Mesenchymal stem cell (in vitro differentiated cells and primary cell): ENCODE results near the gene CXCL6.

Experiments
- DNase-seq: peaks from one replicate; pipeline ENCODE4 v3.0.0-alpha.2; 2013
- H2AFZ ChIP-seq: one replicate; pipeline ENCODE4 v1.6.1; 2013; ENCODE audit warnings: low read depth, mild to moderate bottlenecking, control low read depth, inconsistent platforms, low read length, moderate library complexity
- H2AK5ac ChIP-seq: 2 replicates; pipeline ENCODE4 v1.6.1; 2013; ENCODE audit warnings: low read length, moderate library complexity, mild to moderate bottlenecking, inconsistent platforms; ENCODE audit not compliant: severe bottlenecking
- H2BK120ac ChIP-seq: one replicate; pipeline ENCODE4 v1.6.1; 2013; ENCODE audit warnings: low read depth, mild to moderate bottlenecking, inconsistent platforms, low read length, moderate library complexity
- H2BK12ac ChIP-seq, 2 experiments: one replicate each; pipeline ENCODE4 v1.6.1; 2013; ENCODE audit warnings: inconsistent platforms in 2 of 2, low read length in 2 of 2, mild to moderate bottlenecking in 2 of 2, moderate library complexity in 2 of 2, control low read depth in 1 of 2
- H2BK15ac ChIP-seq: one replicate; pipeline ENCODE4 v1.6.1; 2013; ENCODE audit warnings: mild to moderate bottlenecking, low read depth, inconsistent platforms; ENCODE audit not compliant: poor library complexity, severe bottlenecking
- H2BK5ac ChIP-seq: 2 replicates; pipeline ENCODE4 v1.6.1; 2013; ENCODE audit warnings: low read depth, mild to moderate bottlenecking, low read length, control low read depth, inconsistent platforms; ENCODE audit not compliant: poor library complexity, severe bottlenecking
- H3K14ac ChIP-seq, 2 experiments: one replicate each; pipeline ENCODE4 v1.6.1; 2013; ENCODE audit warnings: inconsistent platforms in 2 of 2, low read length in 2 of 2, control low read depth in 1 of 2, mild to moderate bottlenecking in 1 of 2, moderate library complexity in 1 of 2
- H3K18ac ChIP-seq, 2 experiments: one replicate each; pipeline ENCODE4 v1.6.1; 2013; ENCODE audit warnings: inconsistent platforms in 2 of 2, low read length in 2 of 2, control low read depth in 1 of 2, low read depth in 1 of 2, mild to moderate bottlenecking in 1 of 2
- H3K23ac ChIP-seq, 2 experiments: one replicate each; pipeline ENCODE4 v1.6.1; 2013; ENCODE audit warnings: inconsistent platforms in 2 of 2, low read length in 2 of 2, mild to moderate bottlenecking in 2 of 2, moderate library complexity in 2 of 2, control low read depth in 1 of 2
- H3K27ac ChIP-seq: 2 replicates; pipeline ENCODE4 v1.5.1; 2013; ENCODE audit warnings: mild to moderate bottlenecking, moderate library complexity, low read length, control low read depth, inconsistent platforms; ENCODE audit not compliant: poor library complexity, severe bottlenecking
- H3K27me3 ChIP-seq, 2 experiments: 2 replicates each; pipeline versions ENCODE4 v1.6.1 to v1.7.0; 2013; ENCODE audit warnings: low read length in 2 of 2, mild to moderate bottlenecking in 2 of 2, moderate library complexity in 2 of 2, control low read depth in 1 of 2, inconsistent platforms in 1 of 2; ENCODE audit not compliant: control insufficient read depth in 1 of 2, insufficient read depth in 1 of 2
- H3K36me3 ChIP-seq, 2 experiments: 2 replicates each; pipeline versions ENCODE4 v1.6.1 to v1.7.0; 2013; ENCODE audit warnings: low read length in 2 of 2, control low read depth in 1 of 2, inconsistent platforms in 1 of 2, low read depth in 1 of 2, mild to moderate bottlenecking in 1 of 2; ENCODE audit not compliant: insufficient read depth in 2 of 2, control insufficient read depth in 1 of 2
- H3K4ac ChIP-seq, 2 experiments: one replicate each; pipeline ENCODE4 v1.6.1; 2013; ENCODE audit warnings: inconsistent platforms in 2 of 2, low read length in 2 of 2, mild to moderate bottlenecking in 2 of 2, moderate library complexity in 2 of 2, control low read depth in 1 of 2, low read depth in 1 of 2
- H3K4me1 ChIP-seq: 2 replicates; pipeline ENCODE4 v1.6.1; 2013; ENCODE audit warnings: low read depth, low read length, control low read depth; ENCODE audit not compliant: control insufficient read depth, insufficient read depth
- H3K4me2 ChIP-seq: 2 replicates; pipeline ENCODE4 v1.6.1; 2013; ENCODE audit warnings: low read length, mild to moderate bottlenecking, inconsistent platforms; ENCODE audit not compliant: poor library complexity, severe bottlenecking
- H3K4me3 ChIP-seq, 2 experiments: 2 replicates each; pipeline versions ENCODE4 v1.5.1 to v1.7.0; 2013; ENCODE audit warnings: low read length in 2 of 2, mild to moderate bottlenecking in 2 of 2, control low read depth in 1 of 2, low read depth in 1 of 2; ENCODE audit not compliant: insufficient read depth in 1 of 2
- H3K79me1 ChIP-seq: replicated peaks from 2 replicates; pipeline ENCODE4 v1.6.1; 2013; ENCODE audit warnings: mild to moderate bottlenecking, control low read depth, low read length, inconsistent platforms; ENCODE audit not compliant: poor library complexity, severe bottlenecking
- H3K9ac ChIP-seq: 2 replicates; pipeline ENCODE4 v1.7.0; 2013; ENCODE audit warnings: mild to moderate bottlenecking, low read length, moderate library complexity
- H3K9me3 ChIP-seq: 2 replicates; pipeline ENCODE4 v1.7.0; 2013; ENCODE audit warnings: mild to moderate bottlenecking, low read length; ENCODE audit not compliant: control insufficient read depth
- H4K8ac ChIP-seq: one replicate; pipeline ENCODE4 v1.6.1; 2013; ENCODE audit warnings: inconsistent platforms, mild to moderate bottlenecking, low read length, moderate library complexity
- H4K91ac ChIP-seq: one replicate; pipeline ENCODE4 v1.6.1; 2013; ENCODE audit warnings: mild to moderate bottlenecking, low read length, inconsistent platforms
- WGBS: methylation state at CpG from one replicate; pipeline ENCODE4 v1.1.7; 2013; ENCODE audit warnings: mixed read lengths; 5-methylcytosine and 5-hydroxymethylcytosine counted together

CXCL6 gene

GRCh38 chr4:73821325-73821724 is 15.2 kb upstream of the CXCL6 start:
- H3K4ac ChIP-seq: no peak overlapping the region
- H2AK5ac ChIP-seq: no peak overlapping the region
- no peak overlapping the region for H2BK15ac ChIP-seq
- no peaks in the 10 kb centered on the region for H3K36me3 ChIP-seq
- H3K27me3 ChIP-seq: no peaks in the 10 kb centered on the region
- H3K9me3 ChIP-seq: no peaks in the 10 kb centered on the region
- no peak overlapping the region for H4K91ac ChIP-seq
- H3K27ac ChIP-seq: no peak overlapping the region
- no peak for DNase-seq
- peaks cover 3% of the 10 kb centered on the region for H3K4me1 ChIP-seq
- H3K4me2 ChIP-seq: no peak overlapping the region
- H3K4me3 ChIP-seq: no peak overlapping the region
- H2BK12ac ChIP-seq: no peak overlapping the region
- 100% methylated on average over 2 of the region's 4 CpGs for WGBS
- H3K79me1 ChIP-seq: no peaks in the 10 kb centered on the region
- H2AFZ ChIP-seq: no peak overlapping the region
- no peak overlapping the region for H4K8ac ChIP-seq
- H2BK5ac ChIP-seq: no peak overlapping the region
- H3K9ac ChIP-seq: no peak overlapping the region
- no peak overlapping the region for H3K18ac ChIP-seq
- H3K23ac ChIP-seq: no peak overlapping the region
- no peak overlapping the region for H3K14ac ChIP-seq
- H2BK120ac ChIP-seq: no peak overlapping the region

GRCh38 chr4:73822389-73822788 is 14.1 kb upstream of the CXCL6 start:
- Histone ChIP-seq H3K4me1 (no peaks in the 10 kb centered on the region), H2AFZ (no peak overlapping the region), H2BK12ac (no peak overlapping the region), H3K9me3 (peaks cover 2% of the 10 kb centered on the region), H2BK5ac (no peak overlapping the region), H3K36me3 (no peaks in the 10 kb centered on the region), H3K27ac (no peak overlapping the region), H3K18ac (no peak overlapping the region), H3K4me3 (no peak overlapping the region), H3K9ac (no peak overlapping the region), H3K27me3 (no peaks in the 10 kb centered on the region), H3K79me1 (no peaks in the 10 kb centered on the region), H3K4ac (no peak overlapping the region), H3K14ac (no peak overlapping the region), H2BK15ac (no peak overlapping the region), H3K4me2 (no peak overlapping the region), H4K8ac (no peak overlapping the region), H3K23ac (no peak overlapping the region), H2BK120ac (no peak overlapping the region), H2AK5ac (no peak overlapping the region), H4K91ac (no peak overlapping the region)
- 85% methylated on average over 3 of the region's 3 CpGs for WGBS
- DNase-seq: no peak

- no peak overlapping the region for H4K8ac ChIP-seq
- H3K27ac ChIP-seq: no peak overlapping the region
These were observed 13.5 kb upstream of the CXCL6 start for GRCh38 chr4:73822812-73823504.

GRCh38 chr4:73823760-73824159 is 12.7 kb upstream of the CXCL6 start:
- H4K91ac ChIP-seq: no peak overlapping the region
- H3K4ac ChIP-seq: no peak overlapping the region
- no peak overlapping the region for H3K18ac ChIP-seq
- no peaks in the 10 kb centered on the region for H3K27me3 ChIP-seq
- no peak overlapping the region for H2BK12ac ChIP-seq
- no peak overlapping the region for H4K8ac ChIP-seq
- no peak overlapping the region for H3K4me2 ChIP-seq
- H2BK120ac ChIP-seq: no peak overlapping the region
- no peak overlapping the region for H3K4me3 ChIP-seq
- H3K9ac ChIP-seq: no peak overlapping the region
- no peak overlapping the region for H2BK5ac ChIP-seq
- no peaks in the 10 kb centered on the region for H3K4me1 ChIP-seq
- no peak overlapping the region for H2BK15ac ChIP-seq
- DNase-seq: no peak
- no peak overlapping the region for H3K27ac ChIP-seq
- no peaks in the 10 kb centered on the region for H3K79me1 ChIP-seq
- no peak overlapping the region for H2AFZ ChIP-seq
- H3K9me3 ChIP-seq: peaks cover 8% of the 10 kb centered on the region
- no peak overlapping the region for H3K14ac ChIP-seq
- no peak overlapping the region for H3K23ac ChIP-seq
- no peak overlapping the region for H2AK5ac ChIP-seq
- H3K36me3 ChIP-seq: no peaks in the 10 kb centered on the region

More at GRCh38 chr4:73822812-73823504, 13.5 kb upstream of the CXCL6 start:
- H3K9ac ChIP-seq: no peak overlapping the region
- H3K9me3 ChIP-seq: peaks cover 8% of the 10 kb centered on the region
- no peak overlapping the region for H4K91ac ChIP-seq
- no peaks in the 10 kb centered on the region for H3K4me1 ChIP-seq
- no peak overlapping the region for H3K4ac ChIP-seq
- no peaks in the 10 kb centered on the region for H3K79me1 ChIP-seq
- no peak overlapping the region for H2AFZ ChIP-seq
- no peak overlapping the region for H3K4me2 ChIP-seq
- H2BK15ac ChIP-seq: no peak overlapping the region
- H2AK5ac ChIP-seq: no peak overlapping the region
- no peak overlapping the region for H3K4me3 ChIP-seq
- no peak for DNase-seq
- no peak overlapping the region for H2BK120ac ChIP-seq
- no peak overlapping the region for H3K23ac ChIP-seq
- no peak overlapping the region for H2BK12ac ChIP-seq
- no peak overlapping the region for H3K18ac ChIP-seq
- no peak overlapping the region for H3K14ac ChIP-seq
- H3K27me3 ChIP-seq: no peaks in the 10 kb centered on the region
- no peak overlapping the region for H2BK5ac ChIP-seq
- H3K36me3 ChIP-seq: no peaks in the 10 kb centered on the region
